Activated CD4-positive, alpha-beta T cell treated with anti-CD3 and anti-CD28 coated beads for 36 hours (primary cell): Measurements from ENCODE around the gene EPB42. TPM values are rescaled to one million over a fixed set of nuclear protein-coding genes. Genes with fewer than 3 reads are reported as not detected.

ENCODE experiments used
- ATAC-seq: fragments of 200-7000 bp; cut with Tn5 transposase; one replicate; pipeline ENCODE4 v1.10.0; 2021; ENCODE audit warnings: mild to moderate bottlenecking, moderate library complexity
- CTCF ChIA-PET: fragments of 350-600 bp; sonication (Branson Sonifier 250); formaldehyde crosslinking; loops from one replicate; lab custom pipeline; 2021; ENCODE audit warnings: antibody characterized with exemption; lab: Charles Lee
- POLR2A ChIA-PET: fragments of 350-600 bp; sonication (Branson Sonifier 250); formaldehyde crosslinking; loops from one replicate; lab custom pipeline; 2021; ENCODE audit warnings: antibody characterized with exemption, inconsistent platforms; lab: Charles Lee
- DNase-seq: peaks from one replicate; pipeline ENCODE4 v3.0.0-alpha.2; 2020
- H3K27ac Mint-ChIP-seq: one replicate; pipeline ENCODE4 v1.8.0; 2021; ENCODE audit warnings: mixed read lengths
- H3K27me3 Mint-ChIP-seq: one replicate; pipeline ENCODE4 v1.8.0; 2021; ENCODE audit warnings: mixed read lengths
- H3K36me3 Mint-ChIP-seq: one replicate; pipeline ENCODE4 v1.8.0; 2021; ENCODE audit warnings: low read depth, mixed read lengths
- H3K4me1 Mint-ChIP-seq: one replicate; pipeline ENCODE4 v1.8.0; 2021; ENCODE audit warnings: mixed read lengths
- H3K4me3 Mint-ChIP-seq: one replicate; pipeline ENCODE4 v1.8.0; 2021; ENCODE audit warnings: mild to moderate bottlenecking, moderate library complexity, mixed read lengths
- H3K9me3 Mint-ChIP-seq: one replicate; pipeline ENCODE4 v1.8.0; 2021; ENCODE audit warnings: low read depth, mixed read lengths
- intact Hi-C, 2 experiments: fragments of 100-400 bp; cut with DNase I in 1 of 2; cut with micrococcal nuclease in 1 of 2; formaldehyde crosslinking; loops; one replicate each; pipeline versions ENCODE4 v1.14.2 to v1.15.1; 2022 to 2024; cut with DNase I, micrococcal nuclease
- total RNA-seq, 2 experiments: library from RNA; stranded (reverse); gene quantifications; one replicate each; pipeline ENCODE4 v1.2.3, GENCODE V29; 2021

Gene EPB42
- total RNA-seq, 2 experiments from 2014 or later = not detected

DNA sequence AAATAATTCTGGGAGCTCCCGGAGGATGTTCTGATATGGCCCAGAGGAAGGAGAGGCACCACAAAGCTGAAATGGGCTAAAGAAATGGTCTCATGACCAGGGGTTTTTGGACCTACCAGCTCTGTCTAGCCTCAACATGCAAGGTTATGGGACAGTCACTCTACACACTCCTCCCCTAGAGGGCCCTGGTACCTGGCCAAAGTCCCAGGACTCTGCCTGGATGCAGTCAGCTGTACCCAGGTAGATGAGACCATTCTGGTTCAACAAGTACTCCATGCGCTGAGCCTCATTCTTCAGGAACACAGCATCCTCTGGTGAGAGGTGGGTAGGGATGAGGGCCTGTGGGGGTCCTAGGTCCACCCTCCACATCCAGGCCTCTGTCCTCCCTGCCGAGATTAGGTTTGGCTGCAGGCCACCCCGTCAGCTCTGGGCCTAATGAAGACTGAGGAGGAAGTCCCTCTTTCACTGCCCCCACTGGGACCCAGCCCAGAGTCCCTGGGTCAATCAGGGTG, 9.5 kb downstream of the EPB42 start:
- Mint-ChIP-seq H3K4me3 (no peak overlapping the region), H3K36me3 (no peaks in the 10 kb centered on the region), H3K9me3 (no peaks in the 10 kb centered on the region), H3K27me3 (peaks cover 2% of the 10 kb centered on the region), H3K27ac (no peak overlapping the region), H3K4me1 (no peaks in the 10 kb centered on the region)
- DNase-seq (no peak), ATAC-seq (no peak)
- ChIA-PET CTCF (interaction anchor here (0.7 to 1.1 kb wide), 5 partner anchors 14 to 80 kb away, joined by 3 to 4 read pairs (median 3); no protein-coding TSS in a partner anchor), POLR2A (no interaction called here)
- intact Hi-C loops = no loop called here

DNA sequence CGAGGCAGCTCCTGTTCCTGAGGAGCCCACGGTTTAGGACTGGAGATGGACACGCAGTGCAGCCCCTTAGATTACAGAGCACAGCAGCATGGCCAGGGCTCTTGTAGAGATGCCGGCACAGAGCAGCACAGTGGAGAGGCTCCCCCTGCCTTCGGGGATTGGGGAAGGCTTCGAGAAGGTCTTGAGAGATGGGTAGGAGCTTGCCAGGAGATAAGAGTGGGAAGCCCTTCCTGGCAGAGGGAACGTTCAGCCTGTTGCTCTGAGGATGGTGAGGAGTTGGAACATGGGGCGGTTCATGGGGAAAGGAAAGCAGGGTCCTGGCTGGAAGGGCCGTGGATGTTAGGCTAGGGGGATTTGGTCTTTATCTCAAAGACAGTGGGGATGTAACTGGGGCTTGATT, 10.0 kb downstream of the EPB42 start:
- peaks cover 2% of the 10 kb centered on the region for H3K27me3 Mint-ChIP-seq
- ATAC-seq (no peak), DNase-seq (no peak)
- no peak overlapping the region for H3K27ac Mint-ChIP-seq
- ChIA-PET POLR2A (no interaction called here), CTCF (interaction anchor here (0.8 to 1.1 kb wide), 4 partner anchors 14 to 79 kb away, joined by 3 to 4 read pairs (median 3); no protein-coding TSS in a partner anchor)
- intact Hi-C loops = no loop called here
- H3K9me3 Mint-ChIP-seq = no peaks in the 10 kb centered on the region
- no peaks in the 10 kb centered on the region for H3K36me3 Mint-ChIP-seq
- H3K4me3 Mint-ChIP-seq = no peak overlapping the region
- H3K4me1 Mint-ChIP-seq = no peaks in the 10 kb centered on the region

GRCh38 chr15:43210172-43210745, 10.6 kb downstream of the EPB42 start:
- H3K36me3 Mint-ChIP-seq = no peaks in the 10 kb centered on the region
- H3K4me3 Mint-ChIP-seq = no peak overlapping the region
- H3K27me3 Mint-ChIP-seq = peaks cover 2% of the 10 kb centered on the region
- ATAC-seq (no peak), DNase-seq (no peak)
- no peak overlapping the region for H3K27ac Mint-ChIP-seq
- H3K9me3 Mint-ChIP-seq = no peaks in the 10 kb centered on the region
- POLR2A ChIA-PET = no interaction called here
- H3K4me1 Mint-ChIP-seq = no peaks in the 10 kb centered on the region
- CTCF ChIA-PET = interaction anchor here (0.6 to 1.1 kb wide), 3 partner anchors 14 to 26 kb away, joined by 3 to 4 read pairs (median 3); no protein-coding TSS in a partner anchor
- intact Hi-C loops = no loop called here

DNA sequence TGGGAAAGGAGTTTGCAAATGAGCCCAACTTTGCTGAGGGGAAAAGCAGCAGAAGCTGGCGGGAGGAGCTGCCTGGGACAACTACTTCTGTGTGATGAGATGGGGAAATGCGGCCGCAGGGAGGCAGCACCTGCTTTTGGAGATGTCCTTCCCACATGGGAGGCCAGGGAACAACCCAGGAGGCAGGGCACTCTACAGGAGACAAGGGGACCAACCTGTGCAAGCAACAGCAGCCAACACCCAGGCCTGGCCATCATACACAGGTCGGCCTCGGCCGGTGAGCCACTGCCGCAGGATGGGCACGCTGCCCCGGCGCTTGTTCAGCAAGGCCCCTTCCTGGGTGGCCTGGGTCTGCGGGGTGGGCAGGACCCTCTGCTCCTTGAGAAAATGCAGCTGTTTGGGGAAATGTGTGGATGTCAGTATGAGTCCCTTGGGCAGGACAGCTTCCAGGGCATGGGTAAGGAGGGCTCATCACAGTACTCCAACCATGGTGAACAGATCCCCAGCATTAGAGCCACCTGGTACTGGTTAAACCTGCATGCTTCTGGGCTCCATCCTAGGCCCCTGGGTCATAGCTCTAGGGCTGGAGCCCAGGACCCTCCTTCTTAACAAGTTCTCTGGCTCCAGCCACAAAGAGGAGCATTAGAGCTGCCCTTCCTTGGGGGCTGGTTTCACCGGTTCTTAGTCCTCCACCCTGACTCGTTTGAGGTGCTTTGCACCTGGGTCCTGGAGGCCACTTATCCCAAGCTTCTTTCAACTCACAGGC, 11.6 kb downstream of the EPB42 start:
- H3K4me1 Mint-ChIP-seq = peaks cover 2% of the 10 kb centered on the region
- DNase-seq (no peak), ATAC-seq (no peak)
- H3K9me3 Mint-ChIP-seq = no peaks in the 10 kb centered on the region
- no peaks in the 10 kb centered on the region for H3K36me3 Mint-ChIP-seq
- H3K4me3 Mint-ChIP-seq = no peak overlapping the region
- peaks cover 2% of the 10 kb centered on the region for H3K27me3 Mint-ChIP-seq
- intact Hi-C loops = no loop called here
- H3K27ac Mint-ChIP-seq = no peak overlapping the region
- CTCF ChIA-PET = interaction anchor here (1.0 kb wide), 1 partner anchor 16 kb away, joined by 3 read pairs; no protein-coding TSS in a partner anchor
- POLR2A ChIA-PET = no interaction called here

GRCh38 chr15:43208052-43209002, 12.5 kb downstream of the EPB42 start:
- DNase-seq = no peak
- POLR2A ChIA-PET = no interaction called here

DNA sequence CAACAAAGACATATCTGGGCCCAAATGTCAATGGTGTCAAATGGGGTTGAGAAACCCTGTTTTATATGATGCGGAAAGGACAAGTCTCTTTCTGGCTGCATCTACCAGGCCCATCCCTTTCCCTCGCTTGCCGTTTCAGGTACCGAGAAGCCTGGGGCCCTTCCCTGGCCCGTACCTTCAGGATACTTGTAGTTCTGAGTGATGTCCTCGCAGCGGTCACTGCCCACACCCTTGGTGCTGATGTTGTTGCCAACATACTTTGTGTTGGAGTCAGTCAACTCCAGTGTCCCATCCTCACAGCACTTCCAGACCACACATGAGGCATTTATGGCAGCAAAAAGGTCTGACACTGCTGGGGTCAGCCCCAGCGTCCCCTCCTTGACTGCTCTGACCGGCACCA, 13.8 kb downstream of the EPB42 start:
- DNase-seq = no peak
- ChIA-PET POLR2A (no interaction called here), CTCF (interaction anchor here (0.7 to 0.8 kb wide), 2 partner anchors 23 to 392 kb away, joined by 3 to 4 read pairs; no protein-coding TSS in a partner anchor)
- no peak overlapping the region for H3K4me3 Mint-ChIP-seq
- H3K4me1 Mint-ChIP-seq = peaks cover 4% of the 10 kb centered on the region
- no peaks in the 10 kb centered on the region for H3K36me3 Mint-ChIP-seq
- intact Hi-C loops = no loop called here
- no peak for ATAC-seq
- H3K27me3 Mint-ChIP-seq = peaks cover 2% of the 10 kb centered on the region
- H3K9me3 Mint-ChIP-seq = no peaks in the 10 kb centered on the region
- H3K27ac Mint-ChIP-seq = no peak overlapping the region

More at GRCh38 chr15:43208052-43209002, 12.5 kb downstream of the EPB42 start:
- peaks cover 4% of the 10 kb centered on the region for H3K4me1 Mint-ChIP-seq
- no peaks in the 10 kb centered on the region for H3K36me3 Mint-ChIP-seq
- ATAC-seq = no peak
- H3K4me3 Mint-ChIP-seq = no peak overlapping the region
- peaks cover 2% of the 10 kb centered on the region for H3K27me3 Mint-ChIP-seq
- intact Hi-C loops = no loop called here
- H3K9me3 Mint-ChIP-seq = no peaks in the 10 kb centered on the region
- CTCF ChIA-PET = interaction anchor here (0.8 kb wide), 1 partner anchor 394 kb away, joined by 4 read pairs; no protein-coding TSS in a partner anchor
- H3K27ac Mint-ChIP-seq = no peak overlapping the region

DNA sequence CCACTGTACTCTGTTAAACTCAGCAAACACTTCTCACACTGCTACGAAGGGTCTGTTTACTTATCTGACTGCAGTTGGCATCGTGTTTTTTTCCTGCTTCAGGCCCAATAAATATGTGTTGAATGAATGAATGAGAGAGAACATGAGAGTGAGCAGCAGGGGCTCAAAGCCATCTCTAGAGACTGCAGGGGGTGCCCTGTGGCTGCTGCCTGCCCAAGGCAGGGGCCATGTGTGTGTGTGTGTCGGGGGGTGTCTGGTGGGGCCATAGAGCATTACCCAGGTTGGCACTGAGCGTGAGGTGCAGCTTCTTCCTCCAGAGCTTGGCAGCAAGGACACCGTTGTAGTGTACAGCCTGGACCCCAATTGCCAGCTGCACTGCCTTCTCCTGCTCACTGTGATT, 14.8 kb downstream of the EPB42 start:
- no peaks in the 10 kb centered on the region for H3K9me3 Mint-ChIP-seq
- H3K4me1 Mint-ChIP-seq = peaks cover 4% of the 10 kb centered on the region

GRCh38 chr15:43204016-43204901, 16.6 kb downstream of the EPB42 start:
- intact Hi-C loops = loop anchor here in 1 of 2 experiments (1.0 kb wide), 2 partner anchors 17 to 500 kb away; no protein-coding TSS in a partner anchor
- Mint-ChIP-seq H3K27me3 (peaks cover 2% of the 10 kb centered on the region), H3K4me3 (no peak overlapping the region), H3K27ac (no peak overlapping the region), H3K9me3 (no peaks in the 10 kb centered on the region), H3K36me3 (no peaks in the 10 kb centered on the region), H3K4me1 (peaks cover 7% of the 10 kb centered on the region)
- POLR2A ChIA-PET = no interaction called here
- CTCF ChIA-PET = interaction anchor here (0.6 to 3.5 kb wide), 29 partner anchors 9 to 460 kb away, joined by 3 to 31 read pairs (median 4); partner anchors contain the start of gene UBR1
- DNase-seq = peak; percentile 77
- ATAC-seq = peak; percentile 72

More for the DNA sequence above, 14.8 kb downstream of the EPB42 start:
- no peaks in the 10 kb centered on the region for H3K36me3 Mint-ChIP-seq
- intact Hi-C loops = no loop called here
- ChIA-PET CTCF (interaction anchor here (0.6 to 2.5 kb wide), 2 partner anchors 23 to 106 kb away, joined by 3 to 8 read pairs; no protein-coding TSS in a partner anchor), POLR2A (no interaction called here)
- peaks cover 2% of the 10 kb centered on the region for H3K27me3 Mint-ChIP-seq
- ATAC-seq = no peak
- DNase-seq = no peak
- H3K27ac Mint-ChIP-seq = no peak overlapping the region
- no peak overlapping the region for H3K4me3 Mint-ChIP-seq

DNA sequence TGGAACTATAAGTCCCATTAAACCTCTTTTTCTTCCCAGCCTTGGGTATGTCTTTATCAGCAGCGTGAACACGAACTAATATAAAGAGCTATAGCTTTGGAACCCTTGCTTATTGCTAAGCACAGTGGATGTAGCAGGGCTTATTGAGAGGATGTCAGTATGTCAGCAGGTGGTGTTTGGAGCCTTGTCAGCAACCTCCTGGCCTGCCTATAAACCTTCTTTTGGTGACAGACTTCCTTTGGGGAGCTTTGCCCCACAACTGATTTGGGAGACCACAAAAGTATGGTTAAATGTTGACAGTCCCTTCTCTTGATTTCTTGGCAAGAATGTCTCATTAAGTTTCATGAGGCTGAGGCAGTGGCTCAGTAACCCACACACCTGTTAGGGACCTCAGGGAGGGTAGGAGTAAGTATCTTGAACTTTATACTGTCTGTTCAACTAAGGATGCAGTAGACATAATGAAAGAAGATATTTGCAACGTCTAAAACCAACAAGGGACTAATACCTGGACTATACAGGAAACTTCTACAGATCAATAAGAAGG, 20.8 kb downstream of the EPB42 start:
- H3K27me3 Mint-ChIP-seq = no peaks in the 10 kb centered on the region
- peaks cover 6% of the 10 kb centered on the region for H3K9me3 Mint-ChIP-seq
- ChIA-PET CTCF (no interaction called here), POLR2A (no interaction called here)
- no peak overlapping the region for H3K4me3 Mint-ChIP-seq
- H3K36me3 Mint-ChIP-seq = peaks cover 22% of the 10 kb centered on the region
- intact Hi-C loops = no loop called here
- no peak overlapping the region for H3K27ac Mint-ChIP-seq
- H3K4me1 Mint-ChIP-seq = peaks cover 7% of the 10 kb centered on the region
- peak; percentile 52 for ATAC-seq
- DNase-seq = no peak

DNA sequence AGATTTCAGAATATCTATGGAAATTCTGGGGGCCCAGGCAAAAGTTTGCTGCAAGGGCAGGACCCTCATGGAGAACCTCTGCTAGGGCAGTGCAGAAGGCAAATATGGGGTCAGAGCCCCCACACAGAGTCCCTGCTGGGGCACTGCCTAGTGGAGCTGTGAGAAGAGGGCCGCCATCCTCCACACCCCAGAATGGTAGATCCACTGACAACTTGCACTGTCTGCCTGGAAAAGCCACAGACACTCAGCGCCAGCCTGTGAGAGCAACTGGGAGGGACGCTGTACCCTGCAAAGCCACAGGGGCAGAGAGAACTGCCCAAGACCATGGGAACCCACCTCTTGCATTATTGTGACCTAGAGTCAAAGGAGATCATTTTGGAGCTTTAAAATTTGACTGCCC, 21.8 kb downstream of the EPB42 start:
- Mint-ChIP-seq H3K4me1 (peaks cover 3% of the 10 kb centered on the region), H3K4me3 (no peak overlapping the region), H3K27me3 (no peaks in the 10 kb centered on the region), H3K27ac (no peak overlapping the region), H3K36me3 (peaks cover 28% of the 10 kb centered on the region), H3K9me3 (peaks cover 6% of the 10 kb centered on the region)
- ChIA-PET POLR2A (no interaction called here), CTCF (no interaction called here)
- DNase-seq (no peak), ATAC-seq (no peak)
- intact Hi-C loops = no loop called here
